GM21367 (cell line): ENCODE results near the gene GRM5.
"Not testable (repeated sequence)": the region's sequence is repeated elsewhere in the genome, so short reads cannot be mapped to it uniquely, and the experiment has no call there.

Source experiments
- ATAC-seq: cut with Tn5 transposase; IDR thresholded peaks from one replicate; pipeline ENCODE4 v1.9.1; 2021; ENCODE audit not compliant: unreplicated experiment

Gene GRM5

DNA sequence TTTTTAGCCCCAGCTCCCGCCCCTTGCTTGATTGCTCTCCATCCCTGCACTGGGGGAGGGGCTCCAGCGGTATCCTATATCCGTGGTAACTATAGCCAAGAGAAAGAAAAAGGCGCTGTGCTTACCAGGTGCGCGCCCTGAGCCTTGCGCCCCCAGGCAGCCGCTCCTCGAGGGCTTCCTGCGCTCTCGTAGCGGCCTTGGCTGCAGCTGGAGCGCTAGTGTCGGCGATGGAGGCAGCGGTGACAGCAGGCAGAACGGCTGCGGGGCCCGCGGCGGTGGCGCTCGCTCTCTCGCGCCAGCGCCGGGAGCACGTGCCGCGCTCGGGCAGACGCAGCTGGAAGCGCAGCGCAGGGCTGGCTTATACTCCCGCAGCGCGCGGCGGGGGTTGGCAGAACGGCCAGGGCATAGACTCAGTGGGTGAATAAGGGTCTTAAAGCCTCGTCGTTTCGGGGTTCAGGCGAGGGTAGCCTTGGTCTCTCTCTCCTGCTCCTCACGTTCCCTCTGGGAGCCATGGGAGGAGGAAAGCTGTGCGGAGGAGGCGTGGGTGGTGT lies at the start of gene GRM5:
Gene GRM5, minus strand, starts transcription at position 332 of the 551 bp plus-strand sequence. CDS start 18,110 bp downstream, outside the sequence.
- not testable (repeated sequence) for ATAC-seq

- ATAC-seq = peak; percentile 80
Measured at GRCh38 chr11:89097956-89098355, 32.2 kb upstream of the GRM5 start.

- ATAC-seq = not testable (repeated sequence)
Measured at GRCh38 chr11:89093806-89094205, 28.0 kb upstream of the GRM5 start.

- ATAC-seq = not testable (repeated sequence)
Measured at GRCh38 chr11:89084951-89085350, 19.2 kb upstream of the GRM5 start.

DNA sequence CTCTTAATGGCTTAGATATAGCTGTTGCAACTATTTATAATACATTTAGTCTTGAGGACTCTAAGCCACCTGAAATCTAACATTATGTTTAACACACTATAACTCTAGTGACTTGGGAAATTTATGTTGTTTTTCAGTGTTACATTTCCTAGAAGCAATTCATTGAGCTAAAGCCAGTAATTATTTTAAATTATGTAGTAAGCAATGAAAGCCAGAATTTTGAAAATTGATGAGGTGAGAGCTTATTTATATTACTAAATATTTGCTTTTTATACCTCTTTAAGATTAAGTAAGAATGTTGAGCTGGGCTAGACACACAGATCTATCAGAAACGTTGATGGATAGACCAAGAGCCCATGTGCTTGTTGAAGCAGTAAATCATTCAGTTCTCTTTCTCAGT lies 5.1 kb upstream of the GRM5 start:
- ATAC-seq = not testable (repeated sequence)

DNA sequence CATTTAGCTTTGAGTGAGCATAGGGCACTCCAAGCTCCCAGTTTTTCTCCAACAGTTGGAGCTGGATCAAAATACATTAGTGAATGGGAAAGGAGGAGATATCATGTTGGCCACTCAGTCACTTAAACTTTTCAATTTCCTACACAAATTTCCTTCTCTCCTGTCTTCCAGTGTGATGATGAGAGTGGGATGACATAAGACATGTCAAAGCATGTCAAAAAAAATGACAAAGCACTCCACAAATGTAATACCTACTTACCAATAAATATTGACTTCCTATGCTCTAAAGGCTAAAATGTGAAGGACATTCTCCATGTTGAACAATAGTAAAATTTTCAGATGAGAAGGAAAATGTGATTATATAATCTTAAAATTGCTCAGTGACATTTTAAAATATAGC lies 1.5 kb upstream of the GRM5 start:
- ATAC-seq = no peak

- ATAC-seq = no peak
Measured at GRCh38 chr11:89065066-89065465, 716 bp downstream of the GRM5 start.

DNA sequence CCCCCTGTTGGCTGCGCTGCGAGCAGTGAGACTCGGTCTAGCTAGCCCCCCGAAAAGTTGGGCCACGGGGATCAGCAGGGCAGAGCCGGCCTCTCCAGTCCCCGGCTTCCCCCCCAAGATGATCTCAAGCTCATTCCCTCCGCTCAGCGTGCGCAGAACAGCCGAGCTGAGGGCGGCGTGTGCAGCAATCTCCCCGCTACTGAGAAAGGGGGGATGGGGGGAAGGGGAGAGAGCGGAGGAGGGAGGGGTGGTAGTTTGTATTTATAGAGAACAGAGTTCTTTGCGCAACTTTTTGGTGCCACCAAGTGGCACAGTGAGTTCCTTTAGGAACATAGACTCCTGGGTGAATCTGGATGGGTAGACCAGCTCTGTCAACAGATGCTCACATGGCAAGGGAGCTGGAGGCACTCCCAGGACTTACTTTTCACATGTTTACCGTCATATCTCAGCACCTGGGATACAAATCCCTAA lies 2.3 kb downstream of the GRM5 start:
- ATAC-seq = not testable (repeated sequence)

- not testable (repeated sequence) for ATAC-seq
Measured at GRCh38 chr11:89062771-89063298, 2.9 kb downstream of the GRM5 start.

DNA sequence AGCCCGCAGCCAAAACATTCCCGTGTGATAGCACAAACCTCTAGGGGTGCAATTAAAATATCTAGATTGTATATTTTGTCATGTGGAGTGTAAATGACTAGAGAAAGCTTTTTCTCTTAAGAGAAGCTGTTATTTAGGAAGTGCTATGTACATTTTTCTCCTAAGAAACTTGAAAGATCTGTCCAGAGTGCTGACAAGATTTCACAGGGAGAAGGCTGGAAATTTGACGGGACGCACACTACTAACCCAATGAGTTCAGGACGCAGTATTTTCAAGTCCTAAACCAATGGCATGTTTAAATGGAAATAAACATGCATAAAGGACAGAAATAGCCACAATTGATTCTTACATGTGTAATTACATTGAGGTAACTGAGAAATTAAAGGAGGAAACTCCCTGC lies 3.9 kb downstream of the GRM5 start:
- ATAC-seq = not testable (repeated sequence)

- not testable (repeated sequence) for ATAC-seq
Measured at GRCh38 chr11:89057406-89057805, 8.4 kb downstream of the GRM5 start.

DNA sequence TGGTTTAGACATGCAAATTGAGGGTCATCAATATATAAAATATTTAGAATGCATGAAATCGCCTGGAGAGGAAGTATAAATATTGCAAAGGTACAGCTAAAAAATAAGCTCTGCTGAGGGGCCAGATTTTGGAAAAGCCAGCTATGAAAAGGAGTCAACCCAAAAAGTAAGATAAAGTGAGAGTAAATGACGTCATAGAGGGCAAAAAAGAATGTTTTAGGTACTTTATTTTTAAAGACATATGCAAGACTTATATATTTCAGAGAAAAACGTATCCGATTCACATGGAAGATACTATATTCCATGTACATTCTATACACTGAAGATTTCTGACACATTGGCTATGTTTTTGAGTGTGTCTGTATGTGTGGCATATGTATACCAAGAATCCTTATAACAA lies 13.6 kb downstream of the GRM5 start:
- ATAC-seq = no peak

DNA sequence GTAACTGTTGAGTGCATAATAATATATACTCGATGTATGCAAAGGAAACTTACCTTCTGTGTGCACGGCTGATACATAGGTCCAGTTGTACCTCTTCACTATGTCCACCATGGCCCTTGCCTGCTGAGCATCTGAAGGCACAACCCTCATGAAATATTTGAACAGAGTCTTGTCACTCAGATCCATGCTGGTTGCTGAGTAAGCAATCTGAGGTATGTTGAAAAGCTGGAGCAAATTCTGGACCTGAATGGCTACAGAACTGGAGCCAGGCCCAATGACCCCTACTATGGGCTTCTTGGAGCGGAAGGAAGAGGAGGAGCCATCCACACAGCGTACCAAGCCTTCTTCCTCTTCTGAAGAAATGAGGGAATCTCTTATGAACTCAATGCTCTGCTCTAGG lies 18.6 kb downstream of the GRM5 start:
- not testable (repeated sequence) for ATAC-seq

- ATAC-seq = not testable (repeated sequence)
Measured at GRCh38 chr11:89043861-89044588, 21.8 kb downstream of the GRM5 start.

DNA sequence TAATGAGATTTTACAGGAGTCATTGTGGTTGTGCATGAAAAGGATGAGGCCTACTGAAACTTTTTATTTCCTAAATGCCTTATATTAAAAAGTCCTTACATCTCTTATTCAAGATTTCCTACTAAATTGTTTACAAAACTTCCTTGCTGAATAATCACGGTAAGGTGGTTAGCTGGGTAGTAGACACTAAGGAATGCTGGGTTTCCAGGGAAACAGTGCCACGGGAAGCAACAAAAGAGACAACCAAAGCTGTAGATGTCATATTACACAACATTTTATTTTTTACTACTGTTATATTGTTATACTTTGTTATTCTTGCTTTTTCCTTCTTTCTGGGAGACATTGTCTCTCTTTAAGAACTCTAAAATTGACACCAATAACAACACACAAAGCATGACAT lies 36.1 kb downstream of the GRM5 start:
- not testable (repeated sequence) for ATAC-seq

DNA sequence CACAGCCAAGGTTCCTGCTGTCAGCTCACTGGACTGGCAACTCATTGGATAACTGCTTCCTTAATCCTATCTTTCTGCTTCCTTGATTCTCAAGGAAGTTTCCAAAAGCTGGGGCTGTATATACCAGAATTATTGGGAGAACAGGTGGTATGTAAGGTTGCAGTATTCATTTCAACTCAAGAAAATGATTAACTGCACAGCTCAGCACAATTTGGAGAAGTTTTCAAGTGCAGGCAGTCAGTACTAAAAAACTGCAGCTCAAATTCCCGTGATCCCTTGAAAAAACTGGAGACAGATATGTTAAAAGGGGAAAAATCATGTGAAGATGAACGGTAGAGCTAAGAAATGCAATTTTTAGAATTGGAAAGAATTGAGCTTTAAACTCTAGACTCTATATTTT lies 44.4 kb downstream of the GRM5 start:
- no peak for ATAC-seq

- ATAC-seq = not testable (repeated sequence)
Measured at GRCh38 chr11:89019827-89020547, 45.8 kb downstream of the GRM5 start.

DNA sequence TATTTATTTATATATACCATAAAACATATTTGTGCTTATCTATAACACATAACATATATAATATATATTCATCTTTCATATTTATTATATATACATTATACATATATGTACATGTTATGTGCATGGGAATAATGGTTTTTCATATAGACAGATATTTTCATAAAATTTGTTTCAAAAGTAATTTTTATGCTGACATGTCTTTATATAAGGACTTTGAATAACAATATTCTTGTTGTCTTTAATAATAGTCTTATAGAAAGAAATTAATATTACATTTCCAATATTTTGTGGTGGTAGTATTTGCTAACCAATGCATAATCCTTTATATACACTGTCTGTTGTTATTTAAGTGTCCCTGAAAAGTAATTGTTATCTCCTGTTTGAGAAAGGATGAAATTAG lies 49.6 kb downstream of the GRM5 start:
- ATAC-seq = no peak

- no peak for ATAC-seq
Measured at GRCh38 chr11:89015614-89016013, 50.2 kb downstream of the GRM5 start.

DNA sequence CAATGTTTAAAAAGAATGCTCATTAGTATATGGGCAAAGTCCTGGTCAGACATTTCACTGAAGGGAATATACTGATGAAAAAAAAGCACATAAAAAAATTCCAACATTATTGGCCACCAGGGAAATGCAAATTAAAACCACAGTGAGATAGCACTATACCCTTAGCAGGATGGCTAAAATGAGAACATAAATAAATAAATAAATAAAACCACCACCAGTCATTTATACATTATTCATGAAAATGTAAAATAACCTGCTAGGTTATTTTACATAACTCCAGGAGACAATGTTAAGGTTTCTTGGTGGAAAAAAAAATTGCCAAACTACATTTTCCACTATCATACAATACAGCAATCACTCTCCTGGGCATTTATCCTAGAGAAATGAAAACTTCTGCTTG lies 64.9 kb downstream of the GRM5 start:
- not testable (repeated sequence) for ATAC-seq

GRCh38 chr11:88979641-88980040 lies 86.1 kb downstream of the GRM5 start:
- ATAC-seq = no peak

DNA sequence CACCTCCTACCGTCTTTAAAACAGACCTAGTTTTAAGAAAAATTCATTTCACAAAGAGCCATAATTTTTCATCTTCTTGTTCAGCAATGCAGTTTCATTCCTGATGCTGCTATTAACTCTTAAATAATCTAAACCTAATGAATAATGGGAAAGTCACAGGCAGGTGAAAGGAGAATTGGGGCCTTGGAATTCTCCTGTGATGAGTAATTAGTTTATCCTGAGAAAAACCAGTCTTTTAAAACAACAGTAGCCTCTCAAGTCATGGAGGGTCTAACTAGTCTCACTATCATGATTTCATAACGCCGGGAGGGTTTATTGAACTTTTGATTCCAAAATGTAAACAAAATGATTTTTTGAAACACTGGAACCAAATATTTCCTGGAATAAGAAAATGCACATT lies 86.8 kb downstream of the GRM5 start:
- ATAC-seq = not testable (repeated sequence)
